T follicular helper cell (primary cell): ENCODE measurements around the gene SP5.
"Not testable (repeated sequence)": the region's sequence is repeated elsewhere in the genome, so short reads cannot be mapped to it uniquely, and the experiment has no call there.

Source experiments
- DNase-seq: peaks from one replicate; pipeline ENCODE4 v3.0.0-alpha.2; 2020; ENCODE audit warnings: low read depth

Gene SP5

DNA sequence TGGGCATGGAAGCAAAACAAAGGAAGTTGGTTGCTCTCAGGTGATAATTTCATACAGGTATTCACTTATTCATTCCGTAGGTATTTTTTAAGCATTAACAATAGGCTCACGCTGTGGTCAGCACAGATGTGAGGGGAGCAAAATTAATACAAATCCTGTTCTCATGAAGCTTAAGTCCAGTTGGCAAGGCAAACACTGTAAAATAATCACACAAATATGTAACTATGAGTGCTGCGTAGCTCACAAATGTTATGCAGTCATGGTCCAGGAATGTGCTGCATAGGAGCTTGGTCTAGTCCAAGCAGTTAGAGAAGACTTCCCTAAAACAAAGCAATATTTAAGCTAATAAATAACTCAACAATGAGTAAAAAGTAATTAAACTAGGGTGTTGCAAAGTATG, 23.9 kb downstream of the SP5 start:
- DNase-seq = no peak

DNA sequence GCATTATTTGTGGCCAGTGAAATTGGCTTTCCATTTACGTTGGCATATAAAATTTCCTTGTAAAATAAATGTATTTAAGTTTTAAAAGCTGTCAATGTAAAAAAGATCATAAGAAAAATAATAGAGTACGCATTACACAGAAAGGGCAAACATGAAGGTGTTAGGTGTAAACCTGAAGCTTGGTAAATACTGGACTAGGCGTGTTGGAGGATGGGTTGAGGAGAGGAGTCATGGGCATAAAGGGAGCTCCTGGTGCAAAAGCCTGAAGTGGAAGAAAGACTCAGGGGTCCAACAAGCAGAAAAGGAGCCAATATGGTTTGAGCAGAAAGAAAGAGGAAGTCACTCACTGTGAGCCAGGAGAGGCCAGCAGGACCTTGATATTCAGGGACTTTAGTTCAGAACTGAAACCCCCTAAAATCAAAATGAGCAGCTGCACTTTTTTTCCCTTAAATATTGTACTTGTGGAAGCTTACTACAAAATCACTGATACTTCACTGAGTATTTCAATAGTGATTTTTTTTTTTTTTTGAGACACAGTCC, 24.4 kb downstream of the SP5 start:
- DNase-seq = no peak

DNA sequence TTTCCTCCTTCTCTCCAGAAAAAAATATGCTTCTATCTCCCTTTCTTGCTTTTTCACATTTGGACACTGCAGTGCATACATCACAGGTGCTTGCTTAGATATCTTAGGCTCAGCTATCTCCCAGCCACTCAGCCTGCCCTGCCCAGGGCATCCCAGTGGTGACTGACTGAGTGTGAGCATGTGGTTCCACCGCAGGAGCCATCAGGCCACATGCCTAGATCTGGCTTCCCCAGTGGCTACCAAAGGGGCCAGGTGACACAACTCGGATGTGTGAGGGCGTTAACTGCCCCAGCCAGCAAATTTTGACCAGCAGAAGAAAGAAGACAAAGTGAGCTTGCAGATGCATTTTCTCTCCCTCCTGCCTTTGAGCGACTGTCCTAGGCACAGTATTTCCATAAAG, 25.5 kb downstream of the SP5 start:
- DNase-seq = no peak

DNA sequence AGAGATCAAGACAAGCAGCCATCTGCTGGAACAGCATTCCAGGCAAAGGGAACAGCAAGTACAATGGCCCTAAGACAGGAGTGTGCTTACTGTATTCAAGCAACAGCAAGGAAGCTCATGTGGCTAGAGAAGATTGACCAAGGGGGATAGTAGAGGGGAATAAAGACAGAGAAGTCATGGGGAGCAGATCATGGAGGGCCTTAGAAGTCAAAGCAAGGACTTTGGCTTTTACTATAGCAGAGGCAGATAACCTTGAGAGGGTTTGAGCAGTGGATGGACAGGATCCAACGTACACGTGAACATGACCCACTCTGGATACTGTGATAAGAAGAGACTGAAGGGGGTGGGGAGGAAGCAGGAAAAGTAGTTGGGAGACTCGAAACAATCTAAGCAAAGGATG, 26.9 kb downstream of the SP5 start:
- no peak for DNase-seq

DNA sequence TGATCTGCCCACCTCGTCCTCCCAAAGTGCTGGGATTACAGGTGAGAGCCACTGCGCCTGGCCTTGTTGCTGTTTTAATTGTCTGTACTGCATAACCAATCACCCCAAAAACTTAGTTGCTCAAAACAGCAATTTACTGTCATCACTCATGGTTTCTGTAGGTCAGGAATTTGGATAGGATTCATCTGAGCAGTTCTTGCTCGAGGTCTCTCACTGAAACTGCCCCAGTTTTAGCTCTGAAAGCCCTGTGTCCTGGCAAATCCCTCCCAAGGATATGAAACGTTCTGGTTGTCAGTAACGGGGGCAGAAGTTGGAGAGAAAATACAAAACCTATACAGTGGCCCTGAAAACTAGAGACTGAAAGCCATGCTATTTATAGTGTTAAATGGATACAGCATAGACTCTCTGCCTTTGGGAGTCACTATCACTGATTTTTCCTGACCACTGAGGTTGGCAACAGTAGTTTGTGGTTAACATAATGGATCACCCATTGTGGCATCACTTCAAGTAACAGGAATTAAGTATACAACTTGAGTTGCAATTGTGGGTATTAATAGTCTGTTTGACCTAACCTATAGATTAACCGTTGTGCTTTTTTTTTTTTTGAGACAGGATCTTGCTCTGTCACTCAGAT, 27.9 kb downstream of the SP5 start:
- DNase-seq = no peak

DNA sequence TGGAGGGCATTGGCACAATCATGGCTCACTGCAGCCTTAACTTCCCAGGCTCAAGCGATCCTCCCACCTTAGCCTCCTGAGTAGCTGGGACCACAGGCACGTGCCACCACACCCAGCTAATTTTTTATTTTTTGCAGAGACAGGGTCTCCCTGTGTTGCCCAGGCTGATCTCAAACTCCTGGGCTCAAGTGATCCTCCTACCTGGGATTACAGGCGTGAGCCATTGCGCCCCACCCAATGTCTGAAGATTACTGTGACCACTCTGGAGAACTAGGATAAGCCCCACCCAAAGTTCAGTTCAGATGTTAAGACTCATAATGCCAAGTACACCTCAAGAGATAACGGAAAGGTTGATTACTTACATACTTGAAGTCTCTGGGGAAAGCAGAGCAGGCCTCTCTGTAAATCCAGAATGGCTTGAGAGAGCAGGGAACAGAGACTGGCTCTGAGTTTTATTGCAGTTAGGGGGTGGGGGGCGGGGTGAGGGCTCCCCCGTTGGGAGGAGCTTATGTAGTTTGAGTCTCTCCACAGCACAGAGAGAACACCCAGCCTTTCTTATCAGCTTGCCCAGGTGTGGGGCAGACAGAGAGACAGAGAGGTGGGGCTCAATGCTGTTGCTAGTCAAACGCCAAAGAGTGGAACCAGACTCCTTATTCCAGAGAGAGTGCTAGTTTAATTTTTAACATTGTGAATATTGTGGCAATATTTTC, 28.5 kb downstream of the SP5 start:
- no peak for DNase-seq

DNA sequence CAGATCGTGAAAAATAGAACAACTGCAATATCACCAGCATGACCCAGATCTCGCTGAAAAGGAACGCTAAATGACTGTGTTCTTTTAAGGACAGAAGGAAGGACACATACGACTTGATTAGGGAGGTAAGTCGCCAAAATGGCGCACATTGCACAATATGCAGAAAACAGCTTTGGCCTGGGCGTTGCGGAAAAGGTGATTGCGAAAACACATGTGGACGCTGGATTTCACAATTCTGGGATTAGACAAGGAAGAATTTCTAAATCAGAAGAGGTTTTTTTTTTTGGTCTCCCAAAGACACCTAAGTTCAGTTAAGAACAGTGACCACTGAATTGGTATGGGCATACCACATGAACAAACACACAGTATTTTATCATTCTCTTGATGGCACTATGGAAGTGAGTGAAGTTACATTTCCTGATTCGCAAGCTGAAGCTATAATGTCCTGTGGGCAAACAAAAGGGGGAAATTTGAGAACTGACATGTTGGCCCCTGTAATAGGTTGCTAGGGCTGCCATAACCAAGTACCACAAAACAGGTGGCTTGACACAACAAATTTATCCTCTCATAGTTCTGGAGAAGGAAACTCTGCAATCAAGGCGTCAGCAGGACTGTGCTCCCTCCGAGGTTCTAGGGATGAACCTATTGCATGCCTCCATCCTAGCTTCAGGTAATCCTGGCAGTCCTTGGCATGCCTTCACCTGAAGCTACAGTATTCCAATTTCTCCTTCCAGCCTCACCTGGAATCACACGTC, 29.3 kb downstream of the SP5 start:
- no peak for DNase-seq

DNA sequence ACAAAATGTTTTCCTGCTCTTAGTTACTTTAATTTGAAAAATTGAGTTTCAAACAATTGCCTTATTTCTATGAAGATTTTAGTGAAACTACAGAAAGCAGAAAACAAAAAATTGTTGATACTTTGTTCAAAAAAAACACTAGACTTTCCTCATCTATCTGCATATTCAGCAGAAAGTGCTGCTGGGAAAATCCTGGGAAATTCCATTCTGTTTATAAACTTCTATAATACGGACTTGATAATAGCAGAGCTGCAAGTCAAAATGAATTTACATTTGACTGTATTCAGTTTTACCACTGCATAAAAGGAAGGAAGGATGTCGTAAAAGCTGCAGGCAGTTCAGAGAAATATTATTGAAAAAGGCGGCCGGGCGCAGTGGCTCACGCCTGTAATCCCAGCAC, 30.2 kb downstream of the SP5 start:
- no peak for DNase-seq

DNA sequence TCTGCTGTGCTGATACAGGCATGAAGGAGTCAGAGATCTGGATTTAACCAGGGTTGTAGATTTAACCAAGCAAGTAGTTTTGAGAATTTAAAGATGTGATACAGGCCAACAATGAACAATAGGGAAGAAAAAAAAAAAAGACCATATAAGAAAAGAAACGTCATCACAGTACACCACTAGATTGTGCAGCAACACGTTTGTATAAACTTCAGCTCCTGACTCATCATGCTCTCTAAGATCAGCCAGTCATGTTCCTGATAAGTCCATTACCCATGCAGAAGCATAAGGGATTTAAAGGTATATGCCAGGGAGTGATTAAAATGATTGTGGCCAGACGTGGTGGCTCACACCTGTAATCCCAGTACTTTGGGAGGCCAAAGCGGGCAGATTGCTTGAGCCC, 32.8 kb downstream of the SP5 start:
- DNase-seq = no peak

DNA sequence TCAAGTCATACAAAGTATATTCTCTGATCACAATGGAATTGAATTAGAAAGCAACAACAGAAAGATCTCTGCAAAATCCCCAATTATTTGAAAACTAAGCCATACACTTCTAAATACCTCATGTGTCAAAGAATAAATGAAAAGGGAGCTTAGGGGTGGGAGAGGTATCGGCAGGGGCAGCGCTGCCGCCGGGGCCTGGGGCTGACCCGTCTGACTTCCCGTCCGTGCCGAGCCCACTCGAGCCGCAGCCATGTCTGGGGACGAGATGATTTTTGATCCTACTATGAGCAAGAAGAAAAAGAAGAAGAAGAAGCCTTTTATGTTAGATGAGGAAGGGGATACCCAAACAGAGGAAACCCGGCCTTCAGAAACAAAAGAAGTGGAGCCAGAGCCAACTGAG, 36.4 kb downstream of the SP5 start:
- not testable (repeated sequence) for DNase-seq

DNA sequence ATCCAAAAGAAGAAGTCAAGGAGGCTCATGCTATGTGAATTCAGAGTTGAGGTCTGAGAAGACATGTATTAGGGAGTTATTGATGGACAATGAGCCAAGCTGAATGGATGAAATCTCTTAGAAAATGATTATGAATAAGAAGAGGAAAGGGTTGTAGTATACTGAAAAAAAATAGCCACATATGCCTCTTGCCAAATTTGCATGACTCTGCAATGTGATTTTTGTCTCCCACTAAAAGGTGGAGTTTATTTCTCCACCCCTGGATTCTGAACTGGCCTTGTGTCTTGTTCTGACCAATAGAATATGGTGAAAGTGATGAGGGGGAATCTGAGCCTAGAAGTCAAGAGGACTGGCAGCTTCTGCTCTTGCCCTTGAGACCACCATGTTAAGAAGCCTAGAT, 46.4 kb downstream of the SP5 start:
- DNase-seq = no peak

DNA sequence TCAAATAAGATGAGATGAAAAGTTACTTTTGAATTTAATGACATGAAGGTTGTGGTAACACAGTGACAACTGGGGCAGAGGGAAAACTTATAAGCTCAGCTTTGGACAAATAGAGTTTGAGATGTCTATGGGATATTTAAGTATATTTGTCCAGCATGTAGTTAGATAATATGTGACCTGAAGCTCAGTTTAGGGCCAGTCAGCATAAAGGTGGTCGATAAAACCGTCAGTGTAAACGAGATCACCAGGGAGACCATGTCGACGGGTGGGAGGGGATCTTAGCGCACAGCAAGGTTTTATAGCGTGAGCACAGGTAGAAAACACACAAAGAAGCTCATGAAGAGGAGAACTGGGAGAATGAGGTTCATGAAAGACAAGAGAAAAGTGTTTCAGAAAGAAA, 47.6 kb downstream of the SP5 start:
- no peak for DNase-seq

DNA sequence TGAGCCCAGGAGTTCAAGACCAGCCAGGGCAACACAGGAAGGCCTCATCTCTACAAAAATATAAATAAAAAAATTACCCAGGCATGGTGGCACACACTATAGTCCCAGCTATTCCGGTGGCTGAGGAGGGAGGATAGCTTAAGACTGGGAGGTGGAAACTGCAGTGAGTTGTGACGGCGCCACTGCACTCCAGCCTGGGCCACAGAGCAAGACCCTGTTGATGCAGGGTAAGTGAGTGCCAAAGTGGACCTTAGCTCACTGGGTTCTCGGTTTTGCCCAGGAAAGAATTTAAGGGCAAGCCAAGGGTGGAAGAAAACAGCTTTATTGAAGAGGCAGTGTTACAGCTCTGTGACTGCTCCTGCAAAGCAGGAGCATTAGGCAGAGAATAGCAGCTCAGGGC, 48.1 kb downstream of the SP5 start:
- no peak for DNase-seq

DNA sequence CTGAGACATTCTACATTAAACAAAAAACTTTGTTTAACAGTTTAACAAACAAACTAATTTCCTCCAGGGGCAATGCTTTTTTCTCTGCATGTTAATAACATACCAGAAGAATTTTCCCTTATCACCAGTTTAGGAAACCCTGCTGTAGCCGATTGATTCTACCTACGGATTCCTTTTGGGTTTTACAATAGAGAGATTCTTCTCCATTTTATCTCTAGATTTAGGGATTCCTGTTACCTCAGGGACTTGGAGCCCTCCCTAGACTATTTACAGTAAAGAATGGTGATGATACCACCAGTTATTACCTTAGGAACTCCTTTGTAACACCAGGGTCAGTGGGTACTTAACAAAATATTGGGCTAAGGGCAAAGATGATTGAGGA, 49.7 kb downstream of the SP5 start:
- no peak for DNase-seq

DNA sequence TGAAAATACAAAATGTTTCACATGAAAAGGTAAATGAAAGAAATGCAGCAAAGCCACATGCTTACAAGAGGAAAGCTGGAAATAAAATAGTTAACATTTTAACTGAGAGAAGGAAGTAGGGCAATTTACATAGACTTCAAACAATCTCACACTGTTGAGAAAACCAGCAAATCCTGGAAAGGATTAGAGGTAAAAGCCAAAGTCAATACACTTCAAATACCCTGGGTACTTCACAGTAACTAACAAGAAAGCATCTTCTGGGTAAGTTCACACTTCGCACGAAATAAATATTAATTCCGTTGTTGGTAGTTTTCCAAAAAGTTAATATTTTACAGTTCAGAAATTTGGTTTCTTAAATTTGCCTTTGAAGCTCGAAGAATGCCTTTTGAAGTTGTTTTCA, 51.6 kb downstream of the SP5 start:
- DNase-seq = no peak
